Hindlimb muscle (tissue), 1 donor: Measurements from ENCODE around the gene WDR75. TPM values are rescaled to one million over a fixed set of nuclear protein-coding genes. Genes with fewer than 3 reads are reported as not detected.

Source experiments
- DNase-seq: peaks from one replicate; pipeline ENCODE4 v3.0.0-alpha.2; 2013
- polyA plus RNA-seq: library from polyadenylated mRNA; unstranded; fragments of 120-200 nt; gene quantifications from one replicate; pipeline ENCODE4 v1.2.1, GENCODE V29; 2013; ENCODE audit not compliant: insufficient read length

The WDR75 gene
- polyA plus RNA-seq, 1 donor = 32.7 TPM

DNA sequence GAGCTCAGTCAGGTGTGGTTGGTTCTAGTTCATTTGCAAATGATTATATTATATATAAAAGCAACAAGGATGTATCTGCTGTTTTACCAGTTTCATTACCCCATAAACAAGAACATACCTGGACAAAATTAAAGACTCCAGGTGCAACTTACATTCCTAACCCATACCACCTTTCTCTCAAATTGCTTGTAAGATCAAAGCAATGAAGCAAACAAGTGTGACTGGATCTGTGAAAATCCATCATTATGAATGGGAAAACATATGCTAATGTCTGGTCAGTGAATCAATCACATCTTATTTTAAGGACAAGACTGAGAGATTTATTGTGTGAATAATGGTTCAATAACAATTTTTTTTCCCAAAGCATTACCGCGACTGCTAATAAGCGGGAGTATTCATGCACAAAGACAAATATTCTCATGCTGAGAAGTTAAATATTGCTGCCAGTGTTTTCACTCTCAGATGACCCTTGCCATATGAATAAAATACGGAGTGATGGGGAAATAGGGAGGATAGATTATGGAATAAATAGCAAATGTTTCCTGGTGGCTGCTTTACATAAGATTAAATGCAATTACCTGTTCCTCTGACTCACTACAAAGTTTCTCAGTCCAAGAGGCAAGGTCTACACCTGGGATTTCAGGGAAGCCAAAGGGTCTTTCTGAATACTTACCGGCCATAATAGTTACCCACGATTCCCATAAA, 59.3 kb downstream of the WDR75 start:
- DNase-seq = no peak

DNA sequence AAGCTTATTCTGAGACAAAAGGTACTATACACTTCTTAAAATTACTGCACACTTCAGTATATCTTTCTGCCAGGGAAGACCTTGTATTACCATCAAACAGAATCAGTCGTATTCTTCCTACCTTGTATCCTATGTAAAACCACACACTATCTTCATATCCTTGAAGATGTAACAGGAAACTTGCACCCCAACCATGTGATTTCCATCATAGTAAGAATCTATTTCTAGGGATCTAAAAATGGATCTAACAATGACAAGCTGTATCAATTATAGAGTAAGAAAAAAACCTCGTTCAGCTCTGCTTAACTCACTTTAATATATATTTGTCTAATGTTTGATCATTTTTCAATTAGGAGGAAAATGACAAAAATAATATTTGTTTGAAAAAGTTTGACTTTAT, 60.2 kb downstream of the WDR75 start:
- DNase-seq = no peak

DNA sequence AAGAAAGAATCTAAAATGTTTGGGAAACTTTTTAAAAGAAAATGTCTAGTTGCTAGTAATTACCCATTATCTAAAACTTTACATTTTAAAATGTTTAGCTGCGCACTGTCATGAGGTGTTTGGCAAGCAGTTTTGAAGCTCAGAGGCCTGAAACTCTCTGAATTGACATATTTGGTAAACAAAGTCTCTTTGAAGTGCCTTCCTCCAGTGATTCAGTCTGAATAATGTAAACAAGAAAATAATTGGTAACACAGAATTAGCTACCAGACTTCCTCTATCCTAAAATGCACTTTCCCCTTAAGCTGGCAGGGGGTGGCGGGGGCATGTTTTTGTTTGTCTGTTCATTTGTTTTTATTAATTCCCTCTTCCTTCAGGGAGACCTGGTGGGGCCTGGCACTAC, 61.4 kb downstream of the WDR75 start:
- DNase-seq = no peak

DNA sequence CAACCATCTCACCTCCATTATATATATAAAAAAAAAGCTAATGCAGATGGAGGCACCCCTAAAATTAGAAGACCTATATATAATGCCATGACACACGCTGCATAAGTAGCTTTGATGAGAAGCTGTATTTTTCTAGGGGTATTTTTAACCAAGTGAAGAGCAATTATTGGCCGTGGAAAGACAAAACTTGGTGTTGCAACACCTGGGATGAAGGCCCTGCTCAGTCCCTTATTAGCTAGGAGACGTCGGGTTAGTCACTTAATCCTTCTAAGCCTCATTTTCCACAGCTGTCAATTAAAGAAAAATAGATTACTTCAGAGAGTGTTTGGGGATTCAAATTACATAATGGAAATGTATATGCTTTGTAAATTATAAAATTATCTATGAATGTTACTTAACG, 63.0 kb downstream of the WDR75 start:
- no peak for DNase-seq

DNA sequence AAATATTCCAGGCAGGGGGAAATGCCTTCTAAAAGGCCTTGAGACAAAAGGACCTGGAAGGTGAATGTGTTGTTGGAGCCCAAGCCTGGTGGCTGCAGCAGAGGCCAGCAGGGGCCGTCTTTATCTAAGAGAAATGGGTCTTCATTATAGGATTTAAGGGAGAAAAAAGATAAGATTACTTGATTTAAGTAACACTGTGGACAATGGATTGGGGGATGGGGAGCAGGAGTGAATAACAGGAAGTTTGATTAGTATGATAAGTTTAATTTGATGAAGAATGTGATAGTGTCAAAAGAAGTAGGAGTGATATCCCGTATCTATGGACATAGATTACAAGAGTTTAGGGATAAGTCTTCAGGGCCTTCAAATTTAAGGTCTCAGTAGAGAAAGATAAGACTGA, 64.2 kb downstream of the WDR75 start:
- no peak for DNase-seq

DNA sequence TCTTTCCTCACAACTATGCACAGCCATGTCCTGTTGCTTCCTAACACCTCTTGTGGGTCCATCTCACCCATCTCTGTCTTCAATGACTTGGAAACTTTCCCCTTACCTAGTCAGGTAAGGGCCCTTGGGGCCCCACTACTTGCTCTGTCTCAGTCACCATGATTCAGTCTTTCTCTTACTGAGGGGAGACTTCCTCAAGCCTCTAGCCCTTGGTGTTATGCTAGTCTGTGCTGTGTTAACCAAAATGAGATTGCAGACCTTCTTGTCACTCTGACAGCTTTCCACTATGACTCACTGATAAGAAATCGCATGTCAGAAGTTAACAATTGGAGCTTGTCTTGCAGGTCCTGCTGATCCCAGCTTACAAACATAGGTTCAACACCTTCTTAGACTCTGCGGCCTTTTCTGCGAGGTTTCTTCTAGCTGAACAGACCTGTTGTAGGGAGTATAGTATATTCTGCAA, 65.3 kb downstream of the WDR75 start:
- no peak for DNase-seq

DNA sequence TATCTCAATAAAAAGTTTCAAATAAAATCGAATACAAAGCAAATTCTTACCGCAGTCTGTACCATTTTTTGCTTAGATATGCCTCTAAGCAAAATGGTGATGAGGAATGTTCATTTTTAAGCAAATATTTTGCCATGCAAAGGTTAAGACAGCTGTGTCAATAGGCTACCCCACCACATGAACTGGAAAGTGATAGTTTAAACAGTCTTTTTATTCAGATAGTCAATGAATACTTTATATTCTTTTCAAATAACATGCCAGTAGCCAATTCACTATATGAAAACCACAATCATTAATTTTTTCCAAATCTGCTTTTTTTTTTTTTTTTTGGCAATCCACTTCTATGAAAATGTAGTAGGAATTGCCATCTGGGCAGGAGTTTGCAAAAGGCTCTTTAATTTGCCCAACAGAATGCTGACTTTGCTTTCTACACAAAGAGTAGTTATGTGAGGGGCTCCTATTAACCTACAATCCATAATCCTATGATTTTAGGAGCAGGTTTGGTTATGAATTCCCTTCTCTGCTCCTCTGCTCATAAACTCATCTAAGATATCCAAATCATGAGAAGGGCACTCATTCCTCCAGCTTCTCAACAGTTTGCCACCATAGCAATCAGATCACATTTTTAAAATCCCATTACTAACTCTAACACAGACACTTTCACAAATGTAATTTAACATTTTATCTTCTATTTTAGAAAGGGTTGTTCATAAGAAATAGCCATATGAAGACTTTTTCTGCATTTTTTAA, 70.1 kb downstream of the WDR75 start:
- DNase-seq = no peak

DNA sequence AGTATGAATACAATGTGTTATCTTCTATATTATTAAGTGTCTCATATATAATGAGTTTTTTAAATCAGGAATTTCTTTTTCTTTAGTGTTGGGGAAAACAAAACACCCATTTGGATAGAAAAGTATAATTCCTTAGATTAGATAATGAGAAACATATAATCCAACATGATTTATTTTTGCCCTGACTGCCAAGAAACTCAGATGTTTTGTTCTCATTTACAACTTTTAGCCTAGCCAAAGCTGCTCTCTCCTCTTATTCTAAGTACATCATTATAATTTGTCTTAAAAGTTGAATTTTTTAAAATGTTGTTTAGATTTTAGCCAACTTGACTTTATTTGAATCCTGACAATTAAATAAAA, 70.7 kb downstream of the WDR75 start:
- DNase-seq = no peak

DNA sequence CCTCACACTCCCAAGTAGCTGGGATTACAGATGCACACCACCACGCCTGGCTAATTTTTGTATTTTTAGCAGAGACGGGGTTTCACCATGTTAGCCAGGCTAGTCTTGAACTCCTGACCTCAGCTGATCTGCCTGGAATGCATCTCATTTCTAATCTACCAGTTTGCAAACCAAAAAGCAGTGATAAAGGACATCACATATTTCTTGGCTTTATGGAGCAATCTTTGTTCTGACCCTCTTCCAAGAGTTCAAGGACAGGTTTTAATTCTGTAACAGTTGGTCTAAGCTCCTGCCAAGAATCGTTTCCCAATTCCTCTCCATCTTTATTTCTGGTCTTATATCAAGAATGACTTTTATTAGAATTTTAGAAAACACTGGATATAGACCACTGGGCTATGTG, 71.6 kb downstream of the WDR75 start:
- no peak for DNase-seq

DNA sequence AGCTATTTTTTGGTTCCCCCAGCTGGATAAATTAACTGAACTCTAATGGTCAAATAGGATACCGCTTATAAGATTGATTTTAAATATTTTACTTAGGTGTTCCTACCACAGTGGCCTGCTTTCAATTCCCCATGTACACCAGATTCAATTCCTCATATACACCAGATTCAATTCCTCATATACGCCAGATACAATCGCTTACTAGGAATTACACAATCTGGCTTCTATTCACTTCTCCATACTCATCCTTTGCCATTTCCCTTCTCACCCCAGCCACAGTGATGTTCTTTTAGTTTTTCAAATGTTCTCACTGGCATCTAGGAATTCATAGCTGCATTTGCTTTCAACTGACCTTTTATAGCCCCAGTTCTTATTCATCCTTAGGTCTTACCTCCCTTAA, 72.8 kb downstream of the WDR75 start:
- DNase-seq = no peak

DNA sequence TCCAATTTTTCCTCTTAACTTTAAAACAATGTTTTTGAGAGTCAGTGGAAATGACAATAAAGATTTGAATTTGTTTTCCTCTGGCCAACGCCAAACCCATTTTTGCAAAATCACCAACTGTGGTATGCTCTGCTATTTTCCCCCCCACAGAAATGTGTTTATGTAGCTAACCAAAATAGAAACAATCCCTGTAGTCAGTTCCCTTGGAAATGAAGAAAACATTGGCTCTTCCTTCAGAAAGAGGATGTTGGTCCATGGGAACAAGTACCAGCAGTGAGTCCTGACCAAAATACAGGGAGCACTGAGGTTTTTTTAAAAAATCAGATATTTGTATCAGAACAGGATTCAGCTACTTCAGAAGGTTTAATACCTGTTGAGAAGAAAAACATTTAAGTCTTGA, 74.0 kb downstream of the WDR75 start:
- no peak for DNase-seq

DNA sequence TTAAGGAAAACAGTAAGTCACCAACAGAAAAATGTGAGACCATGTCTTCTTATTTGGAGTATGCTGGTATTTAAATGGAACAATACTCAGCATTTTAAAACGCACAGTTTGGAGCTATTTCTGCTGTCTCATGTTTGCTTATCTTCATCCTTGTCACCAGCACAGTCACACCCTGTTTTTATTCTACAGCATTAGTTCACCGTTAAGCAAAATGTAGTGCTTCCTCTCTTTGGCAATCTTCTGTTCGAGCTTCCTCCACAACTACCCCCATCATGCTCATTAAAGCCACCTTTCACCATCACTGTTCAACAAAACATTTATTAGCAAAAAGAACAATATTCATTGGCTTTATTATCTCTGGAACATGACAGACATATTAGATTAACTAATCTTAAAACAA, 75.3 kb downstream of the WDR75 start:
- no peak for DNase-seq

DNA sequence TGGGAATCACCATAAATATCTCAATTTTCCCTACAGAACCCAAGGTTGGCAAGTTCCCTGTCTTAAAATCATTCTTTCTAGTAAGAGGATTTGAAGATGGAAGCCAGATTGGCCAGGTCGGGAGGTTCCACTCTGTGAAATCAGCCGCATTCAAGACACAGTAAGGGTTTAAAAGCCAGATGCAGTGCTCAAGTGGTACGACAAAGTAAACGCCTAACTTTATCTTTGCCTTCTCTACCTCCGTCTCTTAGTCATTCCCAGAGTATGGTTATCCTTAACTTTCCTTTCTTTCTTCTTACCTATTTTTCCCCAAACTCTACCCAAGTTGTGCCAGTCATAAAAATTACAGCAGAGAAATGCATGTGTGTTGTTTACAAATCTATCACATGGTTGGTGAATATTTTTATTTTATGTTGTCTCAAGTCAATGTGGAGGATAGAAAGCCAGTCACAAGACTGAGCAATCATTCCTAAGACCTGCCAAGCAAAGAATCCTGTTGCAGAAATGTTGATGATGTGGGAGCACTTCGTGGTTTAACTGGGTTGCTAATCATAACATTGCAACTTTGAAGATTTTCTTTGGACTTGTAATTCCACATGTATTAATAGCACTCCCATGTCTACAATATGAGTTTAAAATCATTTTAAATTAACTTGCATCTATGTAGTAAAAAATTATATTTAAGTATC, 76.7 kb downstream of the WDR75 start:
- no peak for DNase-seq

DNA sequence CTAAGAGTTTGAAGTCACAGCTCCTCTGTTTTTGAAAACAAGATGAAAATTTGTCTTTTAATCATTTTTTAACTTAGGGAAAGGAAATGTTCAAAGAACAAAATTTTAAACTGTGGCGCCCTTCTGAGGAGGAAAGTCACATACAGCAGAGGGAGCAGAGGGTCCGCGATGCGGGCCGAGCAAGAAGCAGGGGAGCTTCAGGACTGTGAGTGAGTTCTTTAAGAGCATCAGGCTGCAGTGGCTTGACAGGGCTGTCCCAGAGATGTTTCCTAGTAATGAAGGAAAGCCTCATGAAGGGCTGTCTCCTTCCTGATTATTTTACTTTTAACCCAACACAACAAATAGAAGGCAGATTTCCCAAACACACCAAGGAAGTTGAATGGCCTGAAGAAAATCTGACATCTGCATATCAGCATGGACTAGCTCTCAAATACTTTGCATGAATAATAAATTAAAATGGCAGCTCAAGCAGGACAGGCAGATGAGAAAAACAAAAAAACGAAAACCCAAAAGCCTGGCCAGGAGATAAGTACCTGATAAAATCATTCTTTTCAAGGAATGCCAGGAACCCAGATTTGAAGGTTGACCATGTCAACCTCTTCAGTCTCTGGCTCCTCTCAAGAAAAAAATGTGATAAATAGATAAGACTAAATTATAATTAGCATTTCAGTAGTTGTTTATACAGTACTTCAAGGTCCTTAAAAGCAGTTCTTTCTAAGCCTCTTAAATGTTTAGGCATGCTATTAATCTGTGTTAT, 78.5 kb downstream of the WDR75 start:
- DNase-seq = no peak

DNA sequence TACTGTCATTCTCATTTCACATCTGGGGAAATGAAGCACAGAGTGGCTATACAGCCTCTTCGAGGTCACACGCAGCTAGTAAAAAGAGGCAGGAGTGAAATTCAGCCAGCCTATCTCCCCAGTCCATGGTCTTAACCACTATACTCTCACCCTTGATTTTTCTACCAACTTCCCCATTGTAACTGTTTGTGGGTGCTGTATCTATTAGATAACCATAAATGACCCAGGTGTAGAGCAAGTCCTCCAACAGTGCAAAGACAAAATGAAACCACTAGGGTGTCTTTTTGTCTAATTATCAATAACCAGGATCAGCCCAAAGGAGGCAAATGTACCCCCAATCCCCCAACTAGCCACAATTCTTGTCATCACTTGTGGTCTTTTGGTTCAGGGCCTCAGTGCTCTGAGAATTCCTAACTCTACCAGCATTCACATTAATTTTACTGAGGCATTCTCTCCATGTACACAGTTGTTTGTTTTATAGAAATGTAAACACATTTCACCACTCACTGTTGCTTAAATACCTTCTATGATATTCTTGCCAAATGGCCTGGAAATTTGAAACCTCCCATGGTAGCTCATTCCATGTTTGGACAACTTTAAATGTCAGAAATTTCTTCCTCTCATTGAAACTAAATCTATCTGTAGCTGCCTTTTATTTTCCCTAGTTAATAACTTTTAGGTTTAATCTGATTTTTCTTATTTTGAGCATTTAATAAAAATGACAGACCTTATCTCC, 80.6 kb downstream of the WDR75 start:
- no peak for DNase-seq

DNA sequence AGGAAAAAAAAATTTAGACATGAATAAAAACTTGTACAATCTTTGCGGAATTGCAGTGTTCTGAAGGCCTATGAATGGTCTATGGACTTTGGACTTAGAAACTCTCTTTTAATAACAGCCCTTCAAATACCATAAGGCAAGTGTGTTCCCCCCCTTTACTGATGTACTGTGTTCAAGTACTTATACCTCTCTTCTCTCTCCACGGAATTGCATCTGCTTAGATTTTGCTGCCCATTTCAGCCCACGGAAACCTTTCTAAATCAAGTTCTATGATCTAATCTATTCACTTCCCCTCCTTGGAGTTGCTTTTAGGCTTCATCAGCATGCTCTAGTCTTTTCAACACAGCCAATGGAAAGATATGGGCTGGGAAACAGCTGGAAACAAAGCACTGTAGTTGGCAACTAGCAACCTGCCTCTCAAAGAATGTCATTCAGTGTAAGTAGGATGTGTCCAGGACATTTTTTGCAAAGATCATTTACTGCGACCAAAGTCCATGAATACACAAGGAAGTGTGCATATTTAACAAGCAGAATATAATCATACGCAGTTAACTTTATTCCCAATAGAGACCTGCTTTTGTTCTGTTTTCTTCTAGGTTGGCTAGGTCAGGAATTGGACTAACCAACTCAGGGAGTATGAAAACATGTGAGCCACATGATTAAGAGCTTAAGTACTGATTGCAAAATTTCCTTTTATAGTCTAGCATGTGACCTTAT, 81.3 kb downstream of the WDR75 start:
- no peak for DNase-seq

DNA sequence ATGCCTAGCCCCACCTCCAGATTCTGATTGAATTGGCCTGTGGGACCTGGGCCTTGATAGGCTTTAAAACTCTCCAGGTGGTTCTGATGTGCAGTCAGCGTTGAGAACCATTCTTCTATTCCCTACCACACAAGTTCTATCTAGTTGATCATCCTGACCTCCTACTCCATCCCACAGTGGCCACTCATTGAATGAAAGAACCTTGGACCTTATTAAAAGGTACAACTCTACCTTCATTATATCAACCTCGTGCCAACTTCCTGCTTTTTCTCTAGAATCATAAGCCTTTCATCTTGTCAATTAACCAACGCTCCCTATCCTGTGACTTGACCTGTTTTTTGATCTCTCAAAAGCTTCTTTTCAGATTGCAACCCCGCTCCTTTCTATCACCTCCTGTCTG, 83.5 kb downstream of the WDR75 start:
- no peak for DNase-seq
